ENCODE measurements around the gene PAWR.
A peak's percentile ranks its signal among the peaks of the same experiment; 100 is the strongest.

The PAWR gene

DNA sequence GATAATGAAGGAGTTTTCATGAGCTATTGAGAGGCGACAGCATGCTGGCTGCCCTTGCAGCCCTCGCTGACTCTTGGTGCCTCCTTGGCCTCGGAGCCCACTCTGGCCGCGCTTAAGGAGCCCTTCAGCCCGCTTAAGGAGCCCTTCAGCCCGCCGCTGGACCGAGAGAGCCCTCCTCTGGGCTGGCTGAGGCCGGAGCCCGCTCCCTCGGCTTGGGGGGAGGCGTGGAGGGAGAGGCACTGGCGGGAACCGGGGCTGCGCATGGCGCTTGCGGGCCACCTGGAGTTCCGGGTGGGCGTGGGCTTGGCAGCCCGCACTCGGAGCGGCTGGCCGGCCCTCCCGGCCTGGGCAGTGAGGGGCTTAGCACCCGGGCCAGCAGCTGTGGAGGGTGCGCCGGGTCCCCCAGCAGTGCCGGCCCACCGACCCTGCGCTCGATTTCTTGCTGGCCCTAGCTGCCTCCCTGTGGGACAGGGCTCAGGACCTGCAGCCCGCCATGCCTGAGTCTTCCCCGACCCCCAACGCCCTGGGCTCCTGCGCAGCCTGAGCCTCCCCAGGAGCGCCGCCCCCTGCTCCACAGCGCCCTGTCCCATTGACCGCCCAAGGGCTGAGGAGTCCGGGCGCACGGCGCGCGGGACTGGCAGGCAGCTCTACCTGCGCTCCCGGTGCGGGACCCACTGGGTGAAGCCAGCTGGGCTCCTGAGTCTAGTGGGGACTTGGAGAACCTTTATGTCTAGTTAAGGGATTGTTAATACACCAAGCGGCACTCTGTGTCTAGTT, 20.1 kb upstream of the PAWR start:
- peak overlapping the region in 1 of 2 donors; percentile 19 for H3K4me3 ChIP-seq (replicated peaks in 1 of 2; ENCODE audit: low read depth in 2 of 2, low read length in 2 of 2)
- no peak for TF ChIP-seq CTCF (IDR thresholded peaks at IDR 0.05; ENCODE audit: low read depth, low read length)
- no peak for DNase-seq (ENCODE audit: low read depth in 2 of 2)

- no peak overlapping the region for H3K4me3 ChIP-seq (replicated peaks in 1 of 2; ENCODE audit: low read depth in 2 of 2, low read length in 2 of 2)
- DNase-seq (ENCODE audit: low read depth in 2 of 2) = no peak
- no peak for TF ChIP-seq CTCF (IDR thresholded peaks at IDR 0.05; ENCODE audit: low read depth, low read length)
Measured at GRCh38 chr12:79707830-79708229, 17.1 kb upstream of the PAWR start.

- DNase-seq (ENCODE audit: low read depth in 2 of 2) = no peak
- TF ChIP-seq CTCF (IDR thresholded peaks at IDR 0.05; ENCODE audit: low read depth, low read length) = no peak
- no peak overlapping the region for H3K4me3 ChIP-seq (replicated peaks in 1 of 2; ENCODE audit: low read depth in 2 of 2, low read length in 2 of 2)
Measured at GRCh38 chr12:79706676-79707075, 15.9 kb upstream of the PAWR start.

- peak in 1 of 2 donors; percentile 27 for DNase-seq (ENCODE audit: low read depth in 2 of 2)
- no peak overlapping the region for H3K4me3 ChIP-seq (replicated peaks in 1 of 2; ENCODE audit: low read depth in 2 of 2, low read length in 2 of 2)
- TF ChIP-seq CTCF (IDR thresholded peaks at IDR 0.05; ENCODE audit: low read depth, low read length) = no peak
Measured at GRCh38 chr12:79706156-79706555, 15.4 kb upstream of the PAWR start.

GRCh38 chr12:79698966-79699365, 8.2 kb upstream of the PAWR start:
- no peak overlapping the region for H3K4me3 ChIP-seq (replicated peaks in 1 of 2; ENCODE audit: low read depth in 2 of 2, low read length in 2 of 2)
- TF ChIP-seq CTCF (IDR thresholded peaks at IDR 0.05; ENCODE audit: low read depth, low read length) = no peak
- DNase-seq (ENCODE audit: low read depth in 2 of 2) = no peak

- DNase-seq (ENCODE audit: low read depth in 2 of 2) = no peak
- no peak for TF ChIP-seq CTCF (IDR thresholded peaks at IDR 0.05; ENCODE audit: low read depth, low read length)
- H3K4me3 ChIP-seq (replicated peaks in 1 of 2; ENCODE audit: low read depth in 2 of 2, low read length in 2 of 2) = no peak overlapping the region
Measured at GRCh38 chr12:79696416-79696815, 5.7 kb upstream of the PAWR start.

Data from cardiac fibroblast (primary cell).